Head of caudate nucleus (tissue), 42 donors: Measurements from ENCODE around the gene NDFIP1.

Experiments
- DNase-seq, 42 donors: peaks; one replicate each; pipeline versions ENCODE4 v3.0.0 to v3.0.0-alpha.2; 2020 to 2021; ENCODE audit warnings: mixed read lengths in 7 of 42
- intact Hi-C: fragments of 100-400 bp; cut with DNase I; formaldehyde crosslinking; loops from one replicate; pipeline ENCODE4 v1.15.0; 2022

Gene NDFIP1

GRCh38 chr5:142201471-142201887 is 92.9 kb downstream of the NDFIP1 start:
- intact Hi-C loops = no loop called here

GRCh38 chr5:142202282-142202681 is 93.7 kb downstream of the NDFIP1 start:
- DNase-seq = no peak
- intact Hi-C loops = no loop called here

More at GRCh38 chr5:142201471-142201887, 92.9 kb downstream of the NDFIP1 start:
- DNase-seq = no peak
